ENCODE measurements around the gene HEYL. TPM values are rescaled to one million over a fixed set of nuclear protein-coding genes. Genes with fewer than 3 reads are reported as not detected.

Gene HEYL
- total RNA-seq, 1 donor from 2014 or later, result not detected

GRCh38 chr1:39632323-39632681, 7.1 kb downstream of the HEYL start:
- DNase-seq (no peak), ATAC-seq (ENCODE audit: low read depth) (no peak)
- intact Hi-C loops (cut with micrococcal nuclease), result no loop called here
- CTCF ChIA-PET, result interaction anchor here (1.2 kb wide), 1 partner anchor 26 kb away, joined by 3 read pairs; no protein-coding TSS in a partner anchor
- Mint-ChIP-seq H3K4me3 (no peak overlapping the region), H3K9me3 (no peaks in the 10 kb centered on the region), H3K4me1 (no peaks in the 10 kb centered on the region), H3K27ac (no peak overlapping the region), H3K36me3 (ENCODE audit: low read depth) (no peaks in the 10 kb centered on the region), H3K27me3 (peaks cover 15% of the 10 kb centered on the region)
- no peak for TF ChIP-seq CTCF (IDR thresholded peaks at IDR 0.05)
- POLR2A ChIA-PET, result no interaction called here

DNA sequence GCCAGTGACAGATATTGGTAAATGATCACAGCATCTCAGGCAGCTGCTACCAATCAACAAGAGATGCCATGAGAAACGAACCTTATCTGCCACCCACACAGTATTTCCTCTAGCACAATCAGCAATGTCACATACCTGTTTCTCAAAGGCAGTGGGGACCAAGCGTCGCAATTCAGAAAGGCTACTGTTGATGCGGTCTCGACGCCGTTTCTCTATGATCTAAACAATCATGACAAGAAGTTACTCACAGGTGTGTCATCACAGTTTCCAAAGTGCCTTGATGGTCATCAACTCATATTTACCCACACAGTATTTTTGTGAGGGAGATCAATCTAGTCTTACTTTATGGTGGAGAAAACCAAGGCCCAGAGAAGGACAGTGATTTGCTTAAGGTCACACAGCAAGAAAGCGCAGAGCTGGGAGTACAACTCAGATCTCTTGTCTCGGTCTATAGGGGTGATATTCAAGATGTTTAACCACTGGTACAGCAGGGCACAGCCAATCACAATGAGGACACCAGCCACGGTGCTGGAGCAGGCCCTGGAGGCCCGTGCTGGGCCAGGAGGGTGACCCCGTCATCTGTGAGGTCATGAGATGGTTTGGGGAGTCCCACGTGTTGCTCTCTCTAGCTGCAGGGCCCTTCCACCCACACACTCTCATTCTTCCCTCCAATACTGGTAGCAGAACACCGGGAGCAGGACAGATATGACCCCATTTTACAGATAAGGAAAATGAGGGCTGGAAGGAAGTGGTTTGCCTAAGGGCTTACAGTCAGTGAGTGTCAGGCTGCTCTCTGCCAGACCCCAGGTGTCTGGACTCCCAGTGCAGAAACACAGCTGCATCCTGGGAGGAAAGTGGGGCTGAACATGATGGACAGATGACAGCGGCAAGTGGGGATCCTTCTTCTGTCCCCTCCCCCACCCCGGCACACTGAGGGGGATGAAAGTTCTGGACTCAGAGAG, 7.8 kb downstream of the HEYL start:
- TF ChIP-seq CTCF (IDR thresholded peaks at IDR 0.05), result no peak
- H3K27ac Mint-ChIP-seq, result no peak overlapping the region
- H3K27me3 Mint-ChIP-seq, result peaks cover 10% of the 10 kb centered on the region

GRCh38 chr1:39628807-39629350, 10.6 kb downstream of the HEYL start:
- no peak for ATAC-seq (ENCODE audit: low read depth)
- TF ChIP-seq CTCF (IDR thresholded peaks at IDR 0.05), result no peak
- H3K27me3 Mint-ChIP-seq, result peaks cover 15% of the 10 kb centered on the region
- POLR2A ChIA-PET, result no interaction called here
- H3K27ac Mint-ChIP-seq, result no peak overlapping the region
- intact Hi-C loops (cut with micrococcal nuclease), result no loop called here
- no peak overlapping the region for H3K4me3 Mint-ChIP-seq
- no peaks in the 10 kb centered on the region for H3K9me3 Mint-ChIP-seq
- CTCF ChIA-PET, result interaction anchor here (1.1 kb wide), 1 partner anchor 23 kb away, joined by 3 read pairs; no protein-coding TSS in a partner anchor
- no peak for DNase-seq
- no peaks in the 10 kb centered on the region for H3K36me3 Mint-ChIP-seq (ENCODE audit: low read depth)
- H3K4me1 Mint-ChIP-seq, result no peaks in the 10 kb centered on the region

More for the DNA sequence above, 7.8 kb downstream of the HEYL start:
- H3K4me1 Mint-ChIP-seq, result no peaks in the 10 kb centered on the region
- no peak for DNase-seq
- intact Hi-C loops (cut with micrococcal nuclease), result no loop called here
- no peaks in the 10 kb centered on the region for H3K36me3 Mint-ChIP-seq (ENCODE audit: low read depth)
- CTCF ChIA-PET, result interaction anchor here (1.2 kb wide), 1 partner anchor 26 kb away, joined by 3 read pairs; no protein-coding TSS in a partner anchor
- POLR2A ChIA-PET, result no interaction called here
- no peak for ATAC-seq (ENCODE audit: low read depth)
- H3K9me3 Mint-ChIP-seq, result no peaks in the 10 kb centered on the region
- H3K4me3 Mint-ChIP-seq, result no peak overlapping the region

DNA sequence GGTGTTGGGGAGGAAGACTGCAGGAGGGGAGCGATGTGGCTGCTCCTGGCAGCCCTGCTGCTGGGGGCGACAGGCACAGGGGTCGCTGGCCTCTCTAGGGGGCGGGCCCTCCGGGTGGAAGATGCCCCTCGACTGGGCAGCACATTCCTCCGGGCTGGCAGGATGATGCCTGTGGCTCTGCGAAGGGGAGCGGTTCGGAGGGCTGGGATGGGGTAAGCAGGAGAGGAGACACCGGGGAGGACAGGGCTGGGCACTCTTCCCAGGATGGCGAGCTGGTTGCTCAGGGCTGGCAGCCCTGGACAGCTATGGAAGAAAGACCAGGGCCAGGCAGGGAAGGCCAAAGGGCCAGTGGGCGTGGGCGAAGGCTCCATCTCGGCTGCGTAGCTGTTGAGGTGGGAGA, 12.8 kb downstream of the HEYL start:
- POLR2A ChIA-PET, result no interaction called here
- Mint-ChIP-seq H3K4me3 (no peak overlapping the region), H3K4me1 (no peaks in the 10 kb centered on the region), H3K36me3 (ENCODE audit: low read depth) (no peaks in the 10 kb centered on the region), H3K9me3 (no peaks in the 10 kb centered on the region), H3K27me3 (peaks cover 12% of the 10 kb centered on the region), H3K27ac (no peak overlapping the region)
- ATAC-seq (ENCODE audit: low read depth), result no peak
- no peak for TF ChIP-seq CTCF (IDR thresholded peaks at IDR 0.05)
- DNase-seq, result no peak
- intact Hi-C loops (cut with micrococcal nuclease), result no loop called here
- CTCF ChIA-PET, result no interaction called here

DNA sequence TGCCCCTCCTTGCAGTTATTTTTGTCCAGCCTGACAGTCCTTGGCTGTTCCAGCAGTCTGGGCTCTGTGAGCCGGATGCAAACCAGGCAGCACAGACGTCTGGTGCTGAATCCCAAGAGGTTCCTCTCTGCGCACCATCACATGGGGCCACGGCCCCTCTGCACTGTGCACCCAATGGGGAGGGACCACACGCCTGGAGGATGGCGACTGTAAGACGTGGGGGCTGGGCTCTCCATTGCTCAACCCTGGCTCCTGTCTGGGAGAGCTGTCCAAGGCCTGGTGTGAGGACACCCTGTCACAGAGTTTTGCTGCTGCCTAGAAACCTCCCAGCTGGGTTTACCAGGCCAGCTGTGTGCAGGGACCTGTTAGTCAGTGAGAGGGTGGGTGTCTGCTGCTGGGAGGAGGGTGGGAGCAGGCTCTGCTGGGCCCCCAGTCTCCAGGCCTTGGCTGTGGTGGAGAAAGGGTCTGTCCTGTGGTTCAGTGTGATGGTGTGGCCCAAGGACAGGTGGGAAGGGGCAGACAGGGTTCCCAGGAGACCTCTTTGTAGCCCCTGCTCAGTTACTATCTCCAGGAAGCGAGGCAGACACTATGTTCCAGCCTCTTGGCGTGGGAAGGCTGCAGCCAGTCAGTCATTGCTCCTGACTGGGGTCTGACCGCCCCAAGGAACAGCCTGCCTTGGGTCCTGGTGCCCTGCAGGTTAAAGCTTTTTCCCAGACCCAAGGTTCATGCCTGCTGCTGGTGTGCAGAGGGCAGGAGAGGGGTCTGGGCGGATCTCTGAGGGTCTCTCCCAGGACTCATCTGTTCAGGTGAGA, 13.8 kb downstream of the HEYL start:
- TF ChIP-seq CTCF (IDR thresholded peaks at IDR 0.05), result no peak
- CTCF ChIA-PET, result no interaction called here
- ATAC-seq (ENCODE audit: low read depth) (no peak), DNase-seq (no peak)
- POLR2A ChIA-PET, result no interaction called here
- Mint-ChIP-seq H3K4me3 (no peak overlapping the region), H3K9me3 (no peaks in the 10 kb centered on the region), H3K27me3 (peaks cover 13% of the 10 kb centered on the region), H3K4me1 (no peaks in the 10 kb centered on the region), H3K36me3 (ENCODE audit: low read depth) (no peaks in the 10 kb centered on the region), H3K27ac (no peak overlapping the region)
- intact Hi-C loops (cut with micrococcal nuclease), result no loop called here

Data from activated B cell treated with CpG ODN at 0.5 μM for 24 hours (primary cell).